Adipose tissue (tissue), 3 donors: ENCODE measurements around the gene MRPL40. TPM values are rescaled to one million over a fixed set of nuclear protein-coding genes. Genes with fewer than 3 reads are reported as not detected.

Source experiments
- H3K27ac ChIP-seq: one replicate; pipeline ENCODE4 v1.5.1; 2013; ENCODE audit warnings: low read depth, low read length
- WGBS, 3 donors: extraction: QIAGEN DNeasy Blood & Tissue Kit; methylation state at CpG; one replicate each; pipeline ENCODE4 v1.1.7; 2013; 5-methylcytosine and 5-hydroxymethylcytosine counted together
- polyA plus RNA-seq, 3 donors: library from polyadenylated mRNA; stranded (reverse); fragments of 200-250 nt; gene quantifications; one replicate each; pipeline ENCODE4 v1.2.3, GENCODE V29; 2013
- donor health status: healthy with polysubstance abuse.
- donor health status: Bipolar disorder and iron deficiency.
- donor health status: healthy.

The MRPL40 gene
- polyA plus RNA-seq, 3 donors = 25.9 to 46.1 (median 37.3) TPM

GRCh38 chr22:19451570-19451969 lies 19.2 kb downstream of the MRPL40 start:
- WGBS, 3 donors = 95 to 96% (median 96%) methylated on average over 4 of the region's 4 CpGs

GRCh38 chr22:19453718-19454117 lies 21.4 kb downstream of the MRPL40 start:
- WGBS, 3 donors = 91 to 99% (median 94%) methylated on average over 5 of the region's 5 CpGs
- H3K27ac ChIP-seq = no peak overlapping the region

More at GRCh38 chr22:19451570-19451969, 19.2 kb downstream of the MRPL40 start:
- no peak overlapping the region for H3K27ac ChIP-seq

GRCh38 chr22:19454156-19454555 lies 21.8 kb downstream of the MRPL40 start:
- no peak overlapping the region for H3K27ac ChIP-seq
- 77 to 87% (median 82%) methylated on average over 6 of the region's 6 CpGs for WGBS, 3 donors

GRCh38 chr22:19455033-19455432 lies 22.7 kb downstream of the MRPL40 start:
- WGBS, 3 donors = 98 to 100% (median 98%) methylated on average over 2 of the region's 2 CpGs
- H3K27ac ChIP-seq = no peak overlapping the region

- no peak overlapping the region for H3K27ac ChIP-seq
- WGBS, 3 donors = 78 to 87% (median 82%) methylated on average over 4 of the region's 4 CpGs
Measured at GRCh38 chr22:19455585-19456370, 23.4 kb downstream of the MRPL40 start.

GRCh38 chr22:19456541-19456940 lies 24.2 kb downstream of the MRPL40 start:
- H3K27ac ChIP-seq = no peak overlapping the region
- 93 to 94% (median 94%) methylated on average over 10 of the region's 10 CpGs for WGBS, 3 donors

GRCh38 chr22:19457828-19458428 lies 25.6 kb downstream of the MRPL40 start:
- 93 to 95% (median 94%) methylated on average over 8 of the region's 8 CpGs for WGBS, 3 donors
- H3K27ac ChIP-seq = no peak overlapping the region

GRCh38 chr22:19460036-19460435 lies 27.7 kb downstream of the MRPL40 start:
- WGBS, 3 donors = 73 to 80% (median 74%) methylated on average over 2 of the region's 2 CpGs
- no peak overlapping the region for H3K27ac ChIP-seq

- H3K27ac ChIP-seq = no peak overlapping the region
- 91 to 95% (median 95%) methylated on average over 1 of the region's 1 CpG for WGBS, 3 donors
Measured at GRCh38 chr22:19461506-19461905, 29.2 kb downstream of the MRPL40 start.

GRCh38 chr22:19463008-19463407 lies 30.7 kb downstream of the MRPL40 start:
- WGBS, 3 donors = 93 to 96% (median 95%) methylated on average over 1 of the region's 1 CpG
- H3K27ac ChIP-seq = no peak overlapping the region

- WGBS, 3 donors = 63 to 88% (median 70%) methylated on average over 7 of the region's 7 CpGs
- no peak overlapping the region for H3K27ac ChIP-seq
Measured at GRCh38 chr22:19463491-19464469, 31.4 kb downstream of the MRPL40 start.

GRCh38 chr22:19464546-19464945 lies 32.2 kb downstream of the MRPL40 start:
- H3K27ac ChIP-seq = no peak overlapping the region
- WGBS, 3 donors = 63 to 74% (median 73%) methylated on average over 1 of the region's 1 CpG

GRCh38 chr22:19464975-19465374 lies 32.6 kb downstream of the MRPL40 start:
- H3K27ac ChIP-seq = no peak overlapping the region
- 79 to 85% (median 85%) methylated on average over 4 of the region's 4 CpGs for WGBS, 3 donors

- 90 to 92% (median 90%) methylated on average over 14 of the region's 14 CpGs for WGBS, 3 donors
- H3K27ac ChIP-seq = no peak overlapping the region
Measured at GRCh38 chr22:19466126-19466716, 33.9 kb downstream of the MRPL40 start.

- H3K27ac ChIP-seq = no peak overlapping the region
- 93 to 96% (median 94%) methylated on average over 9 of the region's 9 CpGs for WGBS, 3 donors
Measured at GRCh38 chr22:19466848-19467752, 34.8 kb downstream of the MRPL40 start.

GRCh38 chr22:19467912-19468311 lies 35.6 kb downstream of the MRPL40 start:
- H3K27ac ChIP-seq = no peak overlapping the region
- 91 to 95% (median 94%) methylated on average over 6 of the region's 6 CpGs for WGBS, 3 donors

- 92 to 98% (median 95%) methylated on average over 7 of the region's 7 CpGs for WGBS, 3 donors
- no peak overlapping the region for H3K27ac ChIP-seq
Measured at GRCh38 chr22:19469421-19469820, 37.1 kb downstream of the MRPL40 start.
